OCI-LY7 (cell line): Measurements from ENCODE around the gene MTA3.

ENCODE experiments used
- EZH2phosphoT487 ChIP-seq: fragments of 200-600 bp; sonication (generic); IDR thresholded peaks from 2 replicates; pipeline ENCODE4 v1.6.1; 2018; ENCODE audit warnings: low read depth, borderline replicate concordance, mild to moderate bottlenecking, mixed run types, antibody characterized with exemption, low read length, moderate library complexity, mixed read lengths
- TF ChIP-seq, protein P1 (sequence below): fragments of 200-600 bp; sonication (generic); conservative IDR thresholded peaks from 2 replicates; pipeline ENCODE4 v1.5.1; 2014; ENCODE audit warnings: mild to moderate bottlenecking, antibody characterized with exemption, low read length, moderate library complexity, mixed read lengths

- TF ChIP-seq, protein P1, sequence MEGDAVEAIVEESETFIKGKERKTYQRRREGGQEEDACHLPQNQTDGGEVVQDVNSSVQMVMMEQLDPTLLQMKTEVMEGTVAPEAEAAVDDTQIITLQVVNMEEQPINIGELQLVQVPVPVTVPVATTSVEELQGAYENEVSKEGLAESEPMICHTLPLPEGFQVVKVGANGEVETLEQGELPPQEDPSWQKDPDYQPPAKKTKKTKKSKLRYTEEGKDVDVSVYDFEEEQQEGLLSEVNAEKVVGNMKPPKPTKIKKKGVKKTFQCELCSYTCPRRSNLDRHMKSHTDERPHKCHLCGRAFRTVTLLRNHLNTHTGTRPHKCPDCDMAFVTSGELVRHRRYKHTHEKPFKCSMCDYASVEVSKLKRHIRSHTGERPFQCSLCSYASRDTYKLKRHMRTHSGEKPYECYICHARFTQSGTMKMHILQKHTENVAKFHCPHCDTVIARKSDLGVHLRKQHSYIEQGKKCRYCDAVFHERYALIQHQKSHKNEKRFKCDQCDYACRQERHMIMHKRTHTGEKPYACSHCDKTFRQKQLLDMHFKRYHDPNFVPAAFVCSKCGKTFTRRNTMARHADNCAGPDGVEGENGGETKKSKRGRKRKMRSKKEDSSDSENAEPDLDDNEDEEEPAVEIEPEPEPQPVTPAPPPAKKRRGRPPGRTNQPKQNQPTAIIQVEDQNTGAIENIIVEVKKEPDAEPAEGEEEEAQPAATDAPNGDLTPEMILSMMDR: no peak
- no peak for TF ChIP-seq EZH2phosphoT487
Measured at GRCh38 chr2:42726680-42727079, 158.2 kb downstream of the MTA3 start.
